ENCODE measurements around the gene WDR26. TPM values are rescaled to one million over a fixed set of nuclear protein-coding genes. Genes with fewer than 3 reads are reported as not detected.

The WDR26 gene
- total and polyA plus RNA-seq, 11 donors: 20.2 to 83.8 (median 60.1) TPM

DNA sequence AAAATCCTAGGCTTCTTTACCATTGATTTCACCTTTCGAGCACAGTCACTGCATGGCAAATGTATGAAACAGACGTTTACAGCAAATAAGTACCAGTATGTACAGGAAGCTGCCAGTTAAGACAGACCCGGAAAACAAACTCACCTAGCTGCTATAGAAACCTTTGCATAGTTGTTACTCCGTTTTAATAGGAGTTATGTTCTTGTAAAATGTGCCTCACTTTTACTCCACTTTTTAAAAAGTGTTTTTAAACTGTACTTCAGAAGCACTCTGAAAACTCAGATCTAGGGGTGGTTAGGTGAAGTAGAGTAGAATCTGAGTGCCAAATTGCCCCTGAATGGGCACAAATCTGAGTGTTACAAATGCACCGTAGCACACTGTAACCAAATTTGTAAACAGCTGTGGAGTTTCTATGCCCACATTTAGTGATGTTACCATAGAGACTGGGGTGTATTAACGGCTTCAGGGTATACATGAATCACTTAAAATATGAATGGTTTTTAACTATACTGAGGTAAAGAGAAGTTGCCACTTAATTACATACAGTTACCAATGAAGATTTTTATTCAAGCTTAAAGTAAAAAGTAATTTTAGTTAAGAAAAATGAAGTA lies 47.2 kb downstream of the WDR26 start:
- WGBS, 4 donors: 69 to 76% (median 71%) methylated on average over 6 of the region's 6 CpGs
- intact Hi-C loops (cut with DNase I): no loop called here
- Histone ChIP-seq H3K9me3 (no peaks in the 10 kb centered on the region), H3K4me1 (peaks cover 0 to 28% (median 0%) of the 10 kb centered on the region in 12 donors), H3K27me3 (no peaks in the 10 kb centered on the region), H3K36me3 (peaks cover 0 to 86% (median 68%) of the 10 kb centered on the region in 9 donors), H3K27ac (peak overlapping the region in 1 of 12 donors; percentile 0), H3K4me3 (no peak overlapping the region)
- ATAC-seq (no peak), DNase-seq (no peak)
- TF ChIP-seq, protein P1, sequence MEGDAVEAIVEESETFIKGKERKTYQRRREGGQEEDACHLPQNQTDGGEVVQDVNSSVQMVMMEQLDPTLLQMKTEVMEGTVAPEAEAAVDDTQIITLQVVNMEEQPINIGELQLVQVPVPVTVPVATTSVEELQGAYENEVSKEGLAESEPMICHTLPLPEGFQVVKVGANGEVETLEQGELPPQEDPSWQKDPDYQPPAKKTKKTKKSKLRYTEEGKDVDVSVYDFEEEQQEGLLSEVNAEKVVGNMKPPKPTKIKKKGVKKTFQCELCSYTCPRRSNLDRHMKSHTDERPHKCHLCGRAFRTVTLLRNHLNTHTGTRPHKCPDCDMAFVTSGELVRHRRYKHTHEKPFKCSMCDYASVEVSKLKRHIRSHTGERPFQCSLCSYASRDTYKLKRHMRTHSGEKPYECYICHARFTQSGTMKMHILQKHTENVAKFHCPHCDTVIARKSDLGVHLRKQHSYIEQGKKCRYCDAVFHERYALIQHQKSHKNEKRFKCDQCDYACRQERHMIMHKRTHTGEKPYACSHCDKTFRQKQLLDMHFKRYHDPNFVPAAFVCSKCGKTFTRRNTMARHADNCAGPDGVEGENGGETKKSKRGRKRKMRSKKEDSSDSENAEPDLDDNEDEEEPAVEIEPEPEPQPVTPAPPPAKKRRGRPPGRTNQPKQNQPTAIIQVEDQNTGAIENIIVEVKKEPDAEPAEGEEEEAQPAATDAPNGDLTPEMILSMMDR (IDR thresholded peaks at IDR 0.05): no peak
- no peak for TF ChIP-seq POLR2A (IDR thresholded peaks at IDR 0.05)

DNA sequence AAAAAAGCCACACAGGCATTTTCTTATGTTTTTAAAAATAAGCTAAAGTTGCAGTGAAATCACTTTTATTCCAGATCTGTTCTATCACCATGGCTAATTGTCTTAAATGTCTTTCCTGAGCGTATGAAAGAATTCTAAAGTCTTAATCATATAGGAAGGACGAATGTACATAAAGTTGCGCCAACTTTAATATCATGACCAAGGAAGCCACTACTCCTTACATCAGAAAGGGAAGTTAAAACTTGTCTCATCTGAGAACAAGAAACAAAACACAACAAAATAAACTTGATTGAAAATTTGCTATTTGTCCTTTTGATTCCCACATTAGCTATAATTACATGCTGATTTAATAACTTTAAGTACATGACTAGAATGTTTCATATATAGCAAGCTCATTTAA lies 51.4 kb downstream of the WDR26 start:
- intact Hi-C loops (cut with DNase I): no loop called here
- DNase-seq: no peak
- 89 to 94% (median 91%) methylated on average over 3 of the region's 3 CpGs for whole genome bisulfite sequencing, 4 donors
- no peak overlapping the region for H3K27ac ChIP-seq
- ATAC-seq: no peak
- H3K36me3 ChIP-seq: peaks cover 0 to 60% (median 32%) of the 10 kb centered on the region in 9 donors
- peaks cover 0 to 63% (median 0%) of the 10 kb centered on the region in 12 donors for H3K4me1 ChIP-seq
- H3K4me3 ChIP-seq: no peak overlapping the region
- TF ChIP-seq POLR2A (IDR thresholded peaks at IDR 0.05): no peak
- TF ChIP-seq, protein P1 (IDR thresholded peaks at IDR 0.05): no peak
- H3K27me3 ChIP-seq: no peaks in the 10 kb centered on the region
- no peaks in the 10 kb centered on the region for H3K9me3 ChIP-seq

DNA sequence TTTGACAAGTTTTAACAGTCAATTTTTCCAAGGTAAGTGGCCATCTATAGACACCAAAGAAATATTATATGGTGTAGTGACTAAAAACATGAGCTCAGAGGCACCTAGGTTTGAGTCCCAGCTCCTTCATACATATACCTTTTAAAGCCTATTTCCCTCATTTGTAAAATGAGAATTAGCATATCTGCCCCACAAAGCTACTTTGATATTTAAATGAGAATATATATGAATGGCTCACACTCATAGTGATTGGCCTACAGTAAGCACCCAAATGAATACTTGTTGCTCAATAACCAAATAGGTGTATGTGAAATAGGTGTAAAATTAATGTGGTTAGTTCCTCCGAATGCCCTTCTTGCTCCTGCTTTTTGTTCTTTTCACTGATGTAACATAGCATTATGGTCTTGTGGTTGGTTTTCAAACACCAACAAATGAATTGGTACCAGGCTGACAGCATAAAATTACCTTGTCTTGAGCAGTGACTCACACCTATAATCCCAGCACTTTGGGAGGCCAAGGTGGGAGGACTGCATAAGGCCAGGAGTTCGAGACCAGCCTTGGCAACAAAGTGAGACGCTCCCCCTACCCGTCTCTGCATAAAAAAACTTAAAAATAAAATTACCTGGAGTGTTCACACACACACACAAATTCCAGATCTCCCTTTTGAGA lies 52.6 kb downstream of the WDR26 start:
- H3K4me3 ChIP-seq: no peak overlapping the region
- peaks cover 0 to 56% (median 24%) of the 10 kb centered on the region in 9 donors for H3K36me3 ChIP-seq
- H3K9me3 ChIP-seq: no peaks in the 10 kb centered on the region
- TF ChIP-seq POLR2A (IDR thresholded peaks at IDR 0.05): no peak
- TF ChIP-seq, protein P1 (IDR thresholded peaks at IDR 0.05): no peak
- DNase-seq: no peak
- intact Hi-C loops (cut with DNase I): no loop called here
- H3K27me3 ChIP-seq: no peaks in the 10 kb centered on the region
- no peak overlapping the region for H3K27ac ChIP-seq
- peaks cover 0 to 67% (median 7%) of the 10 kb centered on the region in 12 donors for H3K4me1 ChIP-seq
- no peak for ATAC-seq
- 91 to 95% (median 94%) methylated on average over 4 of the region's 4 CpGs for WGBS, 4 donors

DNA sequence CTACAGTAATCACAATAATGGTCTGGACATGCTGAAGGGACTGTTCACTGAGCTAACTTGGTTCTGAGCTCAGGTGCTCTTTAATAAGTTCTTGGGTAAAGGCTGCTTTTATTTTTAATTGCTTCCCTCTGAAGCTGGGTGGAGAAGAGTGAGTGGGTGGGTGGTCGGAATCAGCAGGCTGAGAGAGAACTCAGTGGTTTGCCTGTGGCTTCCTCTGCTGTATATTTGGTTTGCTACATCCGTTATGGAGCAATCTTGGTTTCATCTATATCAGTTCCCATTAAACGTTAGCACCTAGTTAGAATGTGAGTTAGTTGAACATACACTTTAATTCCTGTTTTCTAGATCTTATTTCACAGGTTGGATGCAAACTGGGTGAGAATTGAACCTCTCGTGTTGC lies 54.6 kb downstream of the WDR26 start:
- Histone ChIP-seq H3K9me3 (no peaks in the 10 kb centered on the region), H3K27ac (peak overlapping the region in 1 of 12 donors; percentile 73), H3K4me1 (peaks cover 0 to 78% (median 10%) of the 10 kb centered on the region in 12 donors), H3K36me3 (peaks cover 0 to 60% (median 36%) of the 10 kb centered on the region in 9 donors), H3K27me3 (no peaks in the 10 kb centered on the region), H3K4me3 (no peak overlapping the region)
- 73 to 89% (median 80%) methylated on average over 4 of the region's 4 CpGs for WGBS, 4 donors
- TF ChIP-seq POLR2A (IDR thresholded peaks at IDR 0.05): no peak
- TF ChIP-seq, protein P1 (IDR thresholded peaks at IDR 0.05): no peak
- no peak for DNase-seq
- intact Hi-C loops (cut with DNase I): no loop called here
- ATAC-seq: peak in 1 of 4 donors; percentile 47
